ENCODE results near the gene SLC44A5. TPM values are rescaled to one million over a fixed set of nuclear protein-coding genes. Genes with fewer than 3 reads are reported as not detected.
"Not testable (repeated sequence)": the region's sequence is repeated elsewhere in the genome, so short reads cannot be mapped to it uniquely, and the experiment has no call there.

Gene SLC44A5
- total RNA-seq, 4 donors from 2014 or later, result 0.15 to 0.58 TPM; not detected in 2

GRCh38 chr1:75188892-75189291 is 422.0 kb downstream of the SLC44A5 start:
- H3K4me3 ChIP-seq, result no peak overlapping the region
- in situ Hi-C loops (cut with MboI; ENCODE audit: low sequenced_read_pairs in 4 of 4), result loop anchor here in 1 of 4 donors (25.0 kb wide), 1 partner anchor 402 kb away; no protein-coding TSS in a partner anchor
- TF ChIP-seq POLR2A (IDR thresholded peaks at IDR 0.05), result no peak
- TF ChIP-seq CTCF (IDR thresholded peaks at IDR 0.05 in 4 of 5, conservative IDR thresholded peaks at IDR 0.05 in 1 of 5), result no peak
- no peak overlapping the region for H3K27ac ChIP-seq
- H3K4me1 ChIP-seq, result no peaks in the 10 kb centered on the region
- H3K27me3 ChIP-seq, result peaks cover 0 to 2% (median 0%) of the 10 kb centered on the region in 3 donors
- ATAC-seq (no peak), DNase-seq (no peak)
- no peaks in the 10 kb centered on the region for H3K9me3 ChIP-seq
- no peaks in the 10 kb centered on the region for H3K36me3 ChIP-seq
- intact Hi-C loops (cut with DNase I; ENCODE audit: low total_unique reads), result no loop called here

- H3K27me3 ChIP-seq; H3K4me1 ChIP-seq; H3K4me3 ChIP-seq; DNase-seq; H3K36me3 ChIP-seq; intact Hi-C loops (cut with DNase I; ENCODE audit: low total_unique reads); H3K27ac ChIP-seq; ATAC-seq; H3K9me3 ChIP-seq: not testable (repeated sequence)
- in situ Hi-C loops (cut with MboI; ENCODE audit: low sequenced_read_pairs in 4 of 4), result loop anchor here in 1 of 4 donors (25.0 kb wide), 1 partner anchor 394 kb away; no protein-coding TSS in a partner anchor
Observed at GRCh38 chr1:75181214-75181955, 429.5 kb downstream of the SLC44A5 start.

DNA sequence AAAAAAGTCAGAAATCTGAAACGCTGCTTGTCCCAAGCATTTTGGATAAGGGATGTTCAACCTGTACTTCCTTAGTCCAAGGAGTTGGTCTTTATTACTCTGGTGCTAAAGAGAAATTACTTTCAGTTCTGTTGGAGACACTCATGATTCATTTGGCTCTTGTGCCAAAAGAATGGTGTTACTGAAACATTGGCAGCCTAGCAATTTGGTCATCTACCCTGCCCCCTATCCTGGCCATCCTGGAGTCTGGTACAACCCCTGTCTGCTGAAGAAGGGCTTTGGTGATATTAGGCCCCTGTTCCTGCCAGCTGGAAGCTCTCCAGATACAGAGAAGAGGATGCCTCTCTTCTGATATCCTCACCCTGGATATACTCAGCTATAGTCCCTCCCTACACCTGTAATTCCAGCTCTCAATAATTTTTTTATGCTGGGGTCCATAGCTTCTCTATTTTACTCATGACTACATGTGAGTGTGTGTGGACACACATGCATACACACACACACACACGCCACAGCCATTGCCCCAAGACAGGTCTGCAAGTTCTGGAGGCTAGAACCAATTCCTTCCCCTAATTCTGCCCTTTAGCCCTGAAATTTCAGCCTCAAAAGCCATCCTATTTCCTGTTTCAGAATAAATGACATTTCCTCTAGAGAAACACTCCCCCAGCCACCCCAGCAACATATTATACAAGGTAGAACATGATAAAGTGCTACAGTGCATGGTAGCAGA is 436.7 kb downstream of the SLC44A5 start:
- TF ChIP-seq POLR2A (IDR thresholded peaks at IDR 0.05) (no peak), CTCF (IDR thresholded peaks at IDR 0.05 in 4 of 5, conservative IDR thresholded peaks at IDR 0.05 in 1 of 5) (no peak)
- in situ Hi-C loops (cut with MboI; ENCODE audit: low sequenced_read_pairs in 4 of 4) (no loop called here), intact Hi-C loops (cut with DNase I; ENCODE audit: low total_unique reads) (no loop called here)
- H3K36me3 ChIP-seq, result no peaks in the 10 kb centered on the region
- no peaks in the 10 kb centered on the region for H3K27me3 ChIP-seq
- DNase-seq, result no peak
- H3K4me1 ChIP-seq, result no peaks in the 10 kb centered on the region
- H3K27ac ChIP-seq, result no peak overlapping the region
- H3K9me3 ChIP-seq, result no peaks in the 10 kb centered on the region
- ATAC-seq, result no peak
- H3K4me3 ChIP-seq, result no peak overlapping the region

GRCh38 chr1:75172556-75172955 is 438.4 kb downstream of the SLC44A5 start:
- no peaks in the 10 kb centered on the region for H3K9me3 ChIP-seq
- no peaks in the 10 kb centered on the region for H3K36me3 ChIP-seq
- no peak overlapping the region for H3K4me3 ChIP-seq
- H3K27me3 ChIP-seq, result no peaks in the 10 kb centered on the region
- no peaks in the 10 kb centered on the region for H3K4me1 ChIP-seq
- no peak overlapping the region for H3K27ac ChIP-seq
- ATAC-seq (no peak), DNase-seq (no peak)
- intact Hi-C loops (cut with DNase I; ENCODE audit: low total_unique reads), result no loop called here
- in situ Hi-C loops (cut with MboI; ENCODE audit: low sequenced_read_pairs in 4 of 4), result no loop called here
- TF ChIP-seq CTCF (IDR thresholded peaks at IDR 0.05 in 4 of 5, conservative IDR thresholded peaks at IDR 0.05 in 1 of 5), result no peak
- TF ChIP-seq POLR2A (IDR thresholded peaks at IDR 0.05), result no peak

- in situ Hi-C loops (cut with MboI; ENCODE audit: low sequenced_read_pairs in 4 of 4), result no loop called here
Observed at GRCh38 chr1:75171876-75172275, 439.0 kb downstream of the SLC44A5 start.

More at GRCh38 chr1:75171876-75172275, 439.0 kb downstream of the SLC44A5 start:
- Histone ChIP-seq H3K4me3 (no peak overlapping the region), H3K27ac (no peak overlapping the region), H3K36me3 (no peaks in the 10 kb centered on the region), H3K27me3 (no peaks in the 10 kb centered on the region), H3K9me3 (no peaks in the 10 kb centered on the region), H3K4me1 (no peaks in the 10 kb centered on the region)
- TF ChIP-seq CTCF (IDR thresholded peaks at IDR 0.05 in 4 of 5, conservative IDR thresholded peaks at IDR 0.05 in 1 of 5), result no peak
- TF ChIP-seq POLR2A (IDR thresholded peaks at IDR 0.05), result no peak
- intact Hi-C loops (cut with DNase I; ENCODE audit: low total_unique reads), result no loop called here
- DNase-seq, result no peak
- ATAC-seq, result no peak
